Measurements from ENCODE around the gene GAB4.
"Not testable (repeated sequence)": the region's sequence is repeated elsewhere in the genome, so short reads cannot be mapped to it uniquely, and the experiment has no call there.

GAB4 gene

DNA sequence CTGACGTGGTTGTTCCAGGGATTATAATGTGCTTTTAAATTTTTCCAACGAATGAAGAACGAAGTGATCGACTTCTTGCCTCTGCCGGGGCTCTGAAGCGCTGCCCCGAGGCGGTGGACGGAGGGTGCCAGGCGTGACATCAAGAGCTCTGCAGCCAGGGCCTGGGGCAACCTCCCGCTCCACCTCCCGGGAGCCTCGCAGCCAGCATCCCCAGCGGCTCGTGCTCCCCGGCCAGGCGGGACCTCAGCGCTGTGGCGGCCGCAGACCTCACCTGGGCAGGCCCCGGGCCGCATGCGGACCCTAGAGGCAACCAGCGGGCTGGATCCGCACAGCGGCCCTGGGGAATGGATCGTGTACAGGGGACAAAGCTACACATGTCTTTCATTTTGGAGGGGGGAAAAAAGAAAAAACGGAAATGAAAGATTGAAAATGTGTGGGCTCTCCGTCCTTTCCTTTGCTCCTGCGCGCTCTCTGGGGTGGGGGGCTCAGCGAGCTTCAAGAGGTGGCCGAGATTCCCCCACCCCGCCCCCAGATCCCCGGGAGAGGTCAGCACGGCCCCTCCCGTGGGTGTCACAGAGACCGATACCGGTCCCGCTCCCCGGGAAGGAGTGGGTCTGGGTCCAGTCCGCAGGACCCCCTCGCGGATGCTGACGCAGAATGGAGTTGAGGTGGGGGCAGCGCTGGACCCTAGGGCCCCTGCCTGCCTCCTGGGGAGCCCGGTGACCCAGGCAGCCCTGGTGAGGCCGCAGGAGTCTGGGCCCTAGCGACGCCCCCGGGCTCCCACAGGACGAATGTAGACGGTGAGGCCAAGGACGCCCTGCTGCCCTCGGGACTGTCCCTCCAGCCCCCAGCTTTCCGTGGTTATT, 28.2 kb upstream of the GAB4 start:
- H3K4me3 ChIP-seq (ENCODE audit: low read depth, low read length); DNase-seq (ENCODE audit: low read depth); in situ Hi-C loops (cut with HindIII; ENCODE audit: low sequenced_read_pairs): not testable (repeated sequence)

GRCh38 chr22:17035246-17035645, 27.2 kb upstream of the GAB4 start:
- in situ Hi-C loops (cut with HindIII; ENCODE audit: low sequenced_read_pairs), result no loop called here
- H3K4me3 ChIP-seq (ENCODE audit: low read depth, low read length), result no peak overlapping the region
- no peak for TF ChIP-seq CTCF (IDR thresholded peaks at IDR 0.05; ENCODE audit: low read depth, low read length, missing control alignments)
- no peak for DNase-seq (ENCODE audit: low read depth)

DNA sequence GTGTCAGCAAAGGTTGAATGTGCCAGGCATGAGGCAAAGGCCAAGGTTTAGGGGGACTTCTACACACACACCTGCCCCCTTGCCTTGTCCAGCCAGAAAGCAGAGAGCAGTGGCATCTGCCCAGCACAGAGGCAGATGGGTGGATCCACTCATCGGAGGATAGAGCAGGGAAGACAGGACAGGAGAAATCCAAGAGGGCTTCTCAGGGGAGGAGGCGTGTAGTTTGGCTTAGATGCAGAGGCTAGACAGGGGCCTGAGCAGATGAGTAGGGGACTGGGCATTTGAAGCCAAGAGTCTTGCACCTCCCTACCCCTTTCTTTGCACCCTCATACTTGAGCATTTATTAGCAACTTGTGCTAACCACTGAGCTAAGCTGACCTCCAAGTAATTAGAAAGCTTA, 26.5 kb upstream of the GAB4 start:
- DNase-seq (ENCODE audit: low read depth); in situ Hi-C loops (cut with HindIII; ENCODE audit: low sequenced_read_pairs); H3K4me3 ChIP-seq (ENCODE audit: low read depth, low read length): not testable (repeated sequence)

DNA sequence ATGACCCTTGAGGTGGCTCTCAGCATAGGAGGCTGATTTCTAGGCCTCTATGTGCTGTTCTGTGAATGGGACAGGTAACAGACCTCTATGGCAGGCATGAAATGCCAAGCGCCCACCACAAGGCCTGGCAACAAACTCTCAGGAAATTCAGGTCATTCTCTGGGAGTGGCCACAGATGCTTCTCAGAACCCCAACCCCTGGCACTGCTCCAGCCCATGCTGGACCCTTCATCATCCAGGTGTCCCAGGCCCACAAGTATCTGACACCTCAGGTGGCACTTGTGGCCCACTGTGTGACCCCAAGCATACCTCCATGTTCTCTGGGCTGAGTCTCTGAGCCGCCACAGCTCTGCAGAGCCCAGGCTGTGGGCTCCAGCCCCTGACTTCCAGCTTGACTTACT, 24.3 kb upstream of the GAB4 start:
- DNase-seq (ENCODE audit: low read depth); in situ Hi-C loops (cut with HindIII; ENCODE audit: low sequenced_read_pairs); H3K4me3 ChIP-seq (ENCODE audit: low read depth, low read length): not testable (repeated sequence)

GRCh38 chr22:17024380-17024779, 16.4 kb upstream of the GAB4 start:
- DNase-seq (ENCODE audit: low read depth); in situ Hi-C loops (cut with HindIII; ENCODE audit: low sequenced_read_pairs); H3K4me3 ChIP-seq (ENCODE audit: low read depth, low read length): not testable (repeated sequence)

DNA sequence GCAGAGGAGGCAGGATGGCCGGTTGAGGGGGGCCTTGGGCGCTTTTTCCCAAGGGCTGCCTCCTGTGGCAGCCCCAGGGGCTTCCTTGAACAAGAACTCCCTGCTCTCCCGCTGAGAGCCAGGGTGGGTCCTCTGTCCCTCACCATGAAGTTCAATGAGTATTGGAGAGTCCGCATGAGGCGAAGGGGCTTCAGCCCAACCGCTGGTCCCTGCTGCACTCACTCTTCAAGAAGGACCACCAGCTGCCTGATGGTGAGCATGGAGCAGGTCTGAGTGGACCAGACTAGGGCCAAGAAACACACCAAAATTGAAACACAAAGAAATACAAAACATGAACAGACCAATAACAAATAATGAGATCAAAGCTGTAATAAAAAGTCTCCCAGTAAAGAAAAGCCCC, 7.5 kb upstream of the GAB4 start:
- H3K4me3 ChIP-seq (ENCODE audit: low read depth, low read length); in situ Hi-C loops (cut with HindIII; ENCODE audit: low sequenced_read_pairs): not testable (repeated sequence)

DNA sequence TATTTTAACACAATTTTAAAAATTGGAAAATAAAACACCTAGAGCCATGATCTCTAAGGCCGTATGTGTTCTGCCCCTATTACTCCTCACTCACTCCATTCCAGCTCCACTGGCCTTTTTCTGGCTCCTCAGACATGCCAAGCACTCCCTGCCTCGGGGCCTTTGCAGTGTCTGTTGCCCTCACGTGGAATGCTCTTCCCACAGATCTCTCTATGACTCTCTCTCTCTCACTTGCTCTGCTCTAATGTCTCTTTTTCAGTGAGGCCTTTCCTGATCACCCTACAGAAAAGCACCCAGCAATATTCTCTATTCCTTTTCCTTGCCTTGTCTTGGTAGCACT, 6.0 kb upstream of the GAB4 start:
- DNase-seq (ENCODE audit: low read depth); in situ Hi-C loops (cut with HindIII; ENCODE audit: low sequenced_read_pairs): not testable (repeated sequence)

More for the DNA sequence above, 7.5 kb upstream of the GAB4 start:
- DNase-seq (ENCODE audit: low read depth), result not testable (repeated sequence)

GRCh38 chr22:17013396-17014100, 5.5 kb upstream of the GAB4 start:
- no peak for DNase-seq (ENCODE audit: low read depth)
- H3K4me3 ChIP-seq (ENCODE audit: low read depth, low read length), result no peak overlapping the region
- TF ChIP-seq CTCF (IDR thresholded peaks at IDR 0.05; ENCODE audit: low read depth, low read length, missing control alignments), result no peak
- in situ Hi-C loops (cut with HindIII; ENCODE audit: low sequenced_read_pairs), result no loop called here

More for the DNA sequence above, 6.0 kb upstream of the GAB4 start:
- H3K4me3 ChIP-seq (ENCODE audit: low read depth, low read length), result not testable (repeated sequence)

DNA sequence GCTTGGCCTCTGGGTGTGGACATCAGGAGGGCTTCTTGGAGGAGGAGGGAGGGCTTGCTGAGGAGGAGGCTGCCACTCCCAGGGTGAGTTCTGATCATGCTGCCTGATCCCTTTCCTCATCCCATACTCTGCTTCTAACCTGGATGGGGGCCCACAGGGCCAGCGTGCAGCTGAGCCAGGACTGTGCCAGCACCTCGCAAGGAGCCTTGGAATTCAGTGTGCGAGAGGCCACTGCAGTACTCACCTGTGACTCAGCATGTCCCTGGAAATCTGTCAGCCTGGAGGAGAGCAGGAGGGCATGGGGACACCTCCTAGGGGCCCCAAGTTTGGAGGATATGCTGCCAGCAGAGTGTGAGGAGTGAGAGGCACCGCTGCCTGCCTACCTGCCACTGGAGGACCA, 4.2 kb upstream of the GAB4 start:
- no peak for DNase-seq (ENCODE audit: low read depth)
- no peak overlapping the region for H3K4me3 ChIP-seq (ENCODE audit: low read depth, low read length)
- no peak for TF ChIP-seq CTCF (IDR thresholded peaks at IDR 0.05; ENCODE audit: low read depth, low read length, missing control alignments)
- in situ Hi-C loops (cut with HindIII; ENCODE audit: low sequenced_read_pairs), result no loop called here

Measured in astrocyte of the cerebellum (primary cell).